SK-N-SH treated with all-trans-retinoic acid at 6 μM for 48 hours (cell line): ENCODE measurements around the gene ADIPOR2.

Source experiments
- CSRNP3 ChIP-seq: fragments of 250-450 bp; sonication (Bioruptor Pico); IDR thresholded peaks from 2 replicates; pipeline ENCODE4 v1.5.1; 2021; ENCODE audit warnings: mild to moderate bottlenecking, moderate library complexity
- POU6F1 ChIP-seq: fragments of 250-450 bp; sonication (Bioruptor Pico); IDR thresholded peaks from 2 replicates; pipeline ENCODE4 v1.8.0; 2021; ENCODE audit warnings: low read depth, mild to moderate bottlenecking, moderate library complexity, borderline replicate concordance
- RARB ChIP-seq: fragments of 250-450 bp; sonication (Bioruptor Pico); IDR thresholded peaks from 2 replicates; pipeline ENCODE4 v1.8.0; 2021; ENCODE audit warnings: mild to moderate bottlenecking, moderate library complexity
- TSHZ2 ChIP-seq: fragments of 250-450 bp; sonication (Bioruptor Pico); IDR thresholded peaks from 2 replicates; pipeline ENCODE4 v1.5.0; 2020; ENCODE audit warnings: mild to moderate bottlenecking, moderate library complexity
- ZFP3 ChIP-seq: fragments of 250-450 bp; sonication (Bioruptor Pico); IDR thresholded peaks from 2 replicates; pipeline ENCODE4 v1.5.0; 2020; ENCODE audit warnings: mild to moderate bottlenecking, moderate library complexity
- ZNF8 ChIP-seq: fragments of 450-650 bp; formaldehyde crosslinking; IDR thresholded peaks from 2 replicates; pipeline ENCODE4 v1.5.0; 2020; ENCODE audit warnings: mild to moderate bottlenecking, moderate library complexity

GRCh38 chr12:1720494-1720893 is 29.6 kb downstream of the ADIPOR2 start:
- TF ChIP-seq CSRNP3 (CRISPR knock-in tag) (no peak), RARB (no peak), ZNF8 (no peak), TSHZ2 (CRISPR knock-in tag) (no peak), ZFP3 (CRISPR knock-in tag) (no peak), POU6F1 (CRISPR knock-in tag) (no peak)
